Mesothelial cell of epicardium (in vitro differentiated cells): ENCODE measurements around the gene TMPRSS15. TPM values are rescaled to one million over a fixed set of nuclear protein-coding genes. Genes with fewer than 3 reads are reported as not detected.

Experiments used
- DNase-seq, 2 experiments: peaks; one replicate each; pipeline ENCODE4 v3.0.0; 2021; ENCODE audit warnings: low spot score in 2 of 2; ENCODE audit not compliant: unreplicated experiment in 2 of 2
- H3K27ac Mint-ChIP-seq: 2 replicates; pipeline ENCODE4 v1.8.0; 2021; ENCODE audit warnings: mixed read lengths
- H3K27me3 Mint-ChIP-seq: 2 replicates; pipeline ENCODE4 v1.8.0; 2021; ENCODE audit warnings: low read depth, mixed read lengths
- H3K36me3 Mint-ChIP-seq: 2 replicates; pipeline ENCODE4 v1.8.0; 2021; ENCODE audit warnings: mixed read lengths
- H3K4me1 Mint-ChIP-seq: 2 replicates; pipeline ENCODE4 v1.8.0; 2021; ENCODE audit warnings: mixed read lengths
- H3K4me3 Mint-ChIP-seq: 2 replicates; pipeline ENCODE4 v1.8.0; 2021; ENCODE audit warnings: mild to moderate bottlenecking, moderate library complexity, mixed read lengths
- H3K9me3 Mint-ChIP-seq: 2 replicates; pipeline ENCODE4 v1.8.0; 2021; ENCODE audit warnings: mixed read lengths
- CTCF ChIP-seq: fragments of 200-600 bp; sonication (generic); IDR thresholded peaks from one replicate; pipeline ENCODE4 v1.5.0; 2021; ENCODE audit warnings: antibody characterized with exemption; ENCODE audit not compliant: unreplicated experiment
- total RNA-seq: library from RNA; stranded (reverse); gene quantifications from 3 replicates; pipeline ENCODE4 v1.2.1, GENCODE V29; 2021

Gene TMPRSS15
- total RNA-seq, 1 donor from 2014 or later = 0.80 TPM

- DNase-seq = no peak
- H3K9me3 Mint-ChIP-seq = no peaks in the 10 kb centered on the region
- no peak overlapping the region for H3K27ac Mint-ChIP-seq
- H3K27me3 Mint-ChIP-seq = peaks cover 1% of the 10 kb centered on the region
- no peaks in the 10 kb centered on the region for H3K36me3 Mint-ChIP-seq
- H3K4me1 Mint-ChIP-seq = no peaks in the 10 kb centered on the region
- no peak for TF ChIP-seq CTCF
- no peak overlapping the region for H3K4me3 Mint-ChIP-seq
Observed at GRCh38 chr21:18340387-18340942, 63.1 kb downstream of the TMPRSS15 start.

- no peak for TF ChIP-seq CTCF
- Mint-ChIP-seq H3K27me3 (peaks cover 2% of the 10 kb centered on the region), H3K9me3 (no peaks in the 10 kb centered on the region), H3K36me3 (no peaks in the 10 kb centered on the region), H3K27ac (no peak overlapping the region), H3K4me1 (no peaks in the 10 kb centered on the region), H3K4me3 (no peak overlapping the region)
- no peak for DNase-seq
Observed at GRCh38 chr21:18335651-18336236, 67.8 kb downstream of the TMPRSS15 start.

GRCh38 chr21:18334066-18334465, 69.5 kb downstream of the TMPRSS15 start:
- H3K4me1 Mint-ChIP-seq = no peaks in the 10 kb centered on the region
- H3K36me3 Mint-ChIP-seq = no peaks in the 10 kb centered on the region
- H3K9me3 Mint-ChIP-seq = no peaks in the 10 kb centered on the region
- H3K27ac Mint-ChIP-seq = no peak overlapping the region
- DNase-seq = no peak
- no peak overlapping the region for H3K4me3 Mint-ChIP-seq
- H3K27me3 Mint-ChIP-seq = peaks cover 2% of the 10 kb centered on the region
- no peak for TF ChIP-seq CTCF

GRCh38 chr21:18318156-18318555, 85.4 kb downstream of the TMPRSS15 start:
- Mint-ChIP-seq H3K4me3 (no peak overlapping the region), H3K4me1 (no peaks in the 10 kb centered on the region), H3K27ac (no peak overlapping the region), H3K27me3 (no peaks in the 10 kb centered on the region), H3K36me3 (no peaks in the 10 kb centered on the region), H3K9me3 (peaks cover 12% of the 10 kb centered on the region)
- TF ChIP-seq CTCF = no peak
- no peak for DNase-seq

- peaks cover 11% of the 10 kb centered on the region for H3K27me3 Mint-ChIP-seq
- no peak overlapping the region for H3K4me3 Mint-ChIP-seq
- no peak for TF ChIP-seq CTCF
- no peak for DNase-seq
- H3K36me3 Mint-ChIP-seq = no peaks in the 10 kb centered on the region
- H3K9me3 Mint-ChIP-seq = no peaks in the 10 kb centered on the region
- no peak overlapping the region for H3K27ac Mint-ChIP-seq
- H3K4me1 Mint-ChIP-seq = no peaks in the 10 kb centered on the region
Observed at GRCh38 chr21:18298228-18298627, 105.4 kb downstream of the TMPRSS15 start.
